RWPE2 (cell line): ENCODE results near the gene MYPN.

Experiments
- ATAC-seq: fragments of 200-7000 bp; cut with Tn5 transposase; 3 replicates; pipeline ENCODE4 v1.9.1; 2021; ENCODE audit warnings: low read depth
- DNase-seq: peaks from one replicate; pipeline ENCODE4 v3.0.0-alpha.2; 2020; ENCODE audit warnings: low spot score
- H3K27ac ChIP-seq: fragments of 450-650 bp; 2 replicates; pipeline ENCODE4 v1.5.1; 2017; ENCODE audit warnings: mild to moderate bottlenecking; ENCODE audit not compliant: poor library complexity, severe bottlenecking
- H3K27me3 ChIP-seq: fragments of 250-450 bp; sonication (Bioruptor Pico); 2 replicates; pipeline ENCODE4 v1.5.1; 2021; ENCODE audit warnings: mild to moderate bottlenecking, moderate library complexity; ENCODE audit not compliant: insufficient read depth, poor library complexity, severe bottlenecking
- H3K36me3 ChIP-seq: fragments of 250-450 bp; sonication (Bioruptor Pico); 2 replicates; pipeline ENCODE4 v1.5.1; 2020; ENCODE audit warnings: low read depth, mild to moderate bottlenecking, moderate library complexity
- H3K4me1 ChIP-seq: fragments of 250-450 bp; sonication (Bioruptor Pico); 2 replicates; pipeline ENCODE4 v1.5.1; 2021; ENCODE audit warnings: mild to moderate bottlenecking, moderate library complexity; ENCODE audit not compliant: insufficient read depth, poor library complexity, severe bottlenecking
- H3K4me3 ChIP-seq: fragments of 250-450 bp; sonication (Bioruptor Pico); 2 replicates; pipeline ENCODE4 v1.5.1; 2021; ENCODE audit warnings: mild to moderate bottlenecking, moderate library complexity; ENCODE audit not compliant: severe bottlenecking
- H3K9me3 ChIP-seq: fragments of 250-450 bp; sonication (Bioruptor Pico); 2 replicates; pipeline ENCODE4 v1.5.1; 2021; ENCODE audit warnings: mild to moderate bottlenecking, moderate library complexity; ENCODE audit not compliant: severe bottlenecking
- CTCF ChIP-seq: fragments of 450-650 bp; IDR thresholded peaks from one replicate; pipeline ENCODE4 v1.5.1; 2017; ENCODE audit warnings: mild to moderate bottlenecking, moderate library complexity; ENCODE audit not compliant: poor library complexity, severe bottlenecking

MYPN gene

GRCh38 chr10:68118657-68119056 is 9.4 kb downstream of the MYPN start:
- no peak for TF ChIP-seq CTCF
- Histone ChIP-seq H3K4me1 (no peaks in the 10 kb centered on the region), H3K36me3 (no peaks in the 10 kb centered on the region), H3K4me3 (no peak overlapping the region), H3K27me3 (no peaks in the 10 kb centered on the region), H3K27ac (no peak overlapping the region), H3K9me3 (no peaks in the 10 kb centered on the region)
- DNase-seq (no peak), ATAC-seq (no peak)

GRCh38 chr10:68121020-68121743 is 11.9 kb downstream of the MYPN start:
- H3K4me3 ChIP-seq: no peak overlapping the region
- ATAC-seq: no peak
- no peaks in the 10 kb centered on the region for H3K27me3 ChIP-seq
- DNase-seq: no peak
- no peak overlapping the region for H3K27ac ChIP-seq
- H3K9me3 ChIP-seq: no peaks in the 10 kb centered on the region
- no peak for TF ChIP-seq CTCF
- no peaks in the 10 kb centered on the region for H3K4me1 ChIP-seq
- H3K36me3 ChIP-seq: no peaks in the 10 kb centered on the region

- no peak for TF ChIP-seq CTCF
- ATAC-seq (no peak), DNase-seq (no peak)
- H3K4me1 ChIP-seq: no peaks in the 10 kb centered on the region
- H3K27ac ChIP-seq: no peak overlapping the region
- H3K4me3 ChIP-seq: no peak overlapping the region
- no peaks in the 10 kb centered on the region for H3K9me3 ChIP-seq
- no peaks in the 10 kb centered on the region for H3K36me3 ChIP-seq
- H3K27me3 ChIP-seq: no peaks in the 10 kb centered on the region
Measured at GRCh38 chr10:68121852-68122251, 12.6 kb downstream of the MYPN start.

- TF ChIP-seq CTCF: no peak
- Histone ChIP-seq H3K27ac (no peak overlapping the region), H3K9me3 (no peaks in the 10 kb centered on the region), H3K4me3 (no peak overlapping the region), H3K27me3 (no peaks in the 10 kb centered on the region), H3K4me1 (no peaks in the 10 kb centered on the region), H3K36me3 (no peaks in the 10 kb centered on the region)
- DNase-seq (no peak), ATAC-seq (no peak)
Measured at GRCh38 chr10:68124718-68125117, 15.4 kb downstream of the MYPN start.

GRCh38 chr10:68125772-68126171 is 16.5 kb downstream of the MYPN start:
- Histone ChIP-seq H3K36me3 (no peaks in the 10 kb centered on the region), H3K4me3 (no peak overlapping the region), H3K27ac (no peak overlapping the region), H3K9me3 (no peaks in the 10 kb centered on the region), H3K4me1 (no peaks in the 10 kb centered on the region), H3K27me3 (no peaks in the 10 kb centered on the region)
- no peak for DNase-seq
- no peak for ATAC-seq
- TF ChIP-seq CTCF: no peak
